GM19351 (cell line): ENCODE results near the gene NBPF9.
"Not testable (repeated sequence)": the region's sequence is repeated elsewhere in the genome, so short reads cannot be mapped to it uniquely, and the experiment has no call there.

Experiments used
- ATAC-seq: cut with Tn5 transposase; IDR thresholded peaks from one replicate; pipeline ENCODE4 v1.9.1; 2021; ENCODE audit warnings: mild to moderate bottlenecking, moderate library complexity; ENCODE audit not compliant: unreplicated experiment

Gene NBPF9

GRCh38 chr1:149016626-149017025 is 86.7 kb downstream of the NBPF9 start:
- not testable (repeated sequence) for ATAC-seq

- ATAC-seq, result not testable (repeated sequence)
Observed at GRCh38 chr1:149015522-149015921, 87.8 kb downstream of the NBPF9 start.

- not testable (repeated sequence) for ATAC-seq
Observed at GRCh38 chr1:149013513-149013912, 89.8 kb downstream of the NBPF9 start.

- ATAC-seq, result not testable (repeated sequence)
Observed at GRCh38 chr1:149012599-149012998, 90.8 kb downstream of the NBPF9 start.

GRCh38 chr1:149009761-149010160 is 93.6 kb downstream of the NBPF9 start:
- not testable (repeated sequence) for ATAC-seq

GRCh38 chr1:149008769-149009168 is 94.6 kb downstream of the NBPF9 start:
- ATAC-seq, result not testable (repeated sequence)

GRCh38 chr1:149008326-149008725 is 95.0 kb downstream of the NBPF9 start:
- not testable (repeated sequence) for ATAC-seq
